ENCODE data around the gene XRN2. TPM values are rescaled to one million over a fixed set of nuclear protein-coding genes. Genes with fewer than 3 reads are reported as not detected.
A peak's percentile ranks its signal among the peaks of the same experiment; 100 is the strongest.
"Not testable (repeated sequence)": the region's sequence is repeated elsewhere in the genome, so short reads cannot be mapped to it uniquely, and the experiment has no call there.

The XRN2 gene
- total RNA-seq, 2 donors from 2014 or later = 77.9 to 81.8 TPM

DNA sequence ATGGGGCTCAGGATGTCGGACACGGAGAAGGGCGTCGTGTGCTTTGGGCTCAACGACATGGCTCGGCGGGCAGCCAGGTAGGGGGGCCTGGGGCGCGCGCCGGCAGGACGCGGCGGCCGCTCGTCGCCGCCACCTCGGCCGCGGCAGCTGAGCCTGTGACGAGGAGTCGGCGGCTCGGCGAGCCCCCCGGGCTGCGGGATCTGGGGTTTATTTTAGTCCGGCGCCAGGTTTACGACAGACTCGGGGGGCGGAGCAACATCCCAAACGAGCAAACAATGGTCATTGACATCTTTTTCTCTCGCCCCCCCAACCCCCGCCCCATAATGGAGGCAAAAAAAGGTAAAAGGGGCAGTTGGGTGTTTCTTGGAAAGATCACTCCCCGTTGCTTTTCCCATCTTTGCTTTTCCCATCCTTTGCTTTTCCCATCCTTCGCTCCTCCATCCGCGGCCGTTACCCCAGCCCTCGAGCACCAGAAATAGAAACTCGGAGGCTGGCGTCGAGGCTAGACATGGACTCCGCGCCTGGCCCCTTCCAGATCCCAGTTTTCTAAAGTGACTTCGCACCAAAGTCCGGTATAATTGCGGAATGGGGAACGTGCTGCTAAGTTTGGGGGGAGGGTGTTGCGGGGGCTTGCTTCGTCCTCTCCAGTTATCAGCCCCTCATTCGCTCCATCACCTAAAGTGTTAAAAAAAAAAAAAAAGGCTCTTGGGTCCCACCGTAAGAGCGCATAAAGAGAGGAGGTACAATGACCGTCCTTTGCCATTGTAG is 94.4 kb downstream of the XRN2 start, which contains the start of gene NKX2-4:
NKX2-4 (minus strand) TSS at position 186 of the 768 bp plus-strand sequence; CDS start at position 59, 127 bp downstream.
- no peaks in the 10 kb centered on the region for H3K9me3 Mint-ChIP-seq
- no peak for ATAC-seq (replicated peaks in 1 of 2)
- no peak for DNase-seq
- peaks cover 73% of the 10 kb centered on the region for H3K27me3 Mint-ChIP-seq (ENCODE audit: low read depth)
- H3K4me1 Mint-ChIP-seq (ENCODE audit: low read depth) = peaks cover 18% of the 10 kb centered on the region
- peaks cover 0 to 4% of the 10 kb centered on the region in 2 donors for H3K36me3 Mint-ChIP-seq (ENCODE audit: insufficient read depth in 2 of 2)
- peak within 1 kb of the TSS; percentile 66 to 69 for H3K4me3 Mint-ChIP-seq
- H3K27ac Mint-ChIP-seq = peak within 1 kb of the TSS; percentile 60

DNA sequence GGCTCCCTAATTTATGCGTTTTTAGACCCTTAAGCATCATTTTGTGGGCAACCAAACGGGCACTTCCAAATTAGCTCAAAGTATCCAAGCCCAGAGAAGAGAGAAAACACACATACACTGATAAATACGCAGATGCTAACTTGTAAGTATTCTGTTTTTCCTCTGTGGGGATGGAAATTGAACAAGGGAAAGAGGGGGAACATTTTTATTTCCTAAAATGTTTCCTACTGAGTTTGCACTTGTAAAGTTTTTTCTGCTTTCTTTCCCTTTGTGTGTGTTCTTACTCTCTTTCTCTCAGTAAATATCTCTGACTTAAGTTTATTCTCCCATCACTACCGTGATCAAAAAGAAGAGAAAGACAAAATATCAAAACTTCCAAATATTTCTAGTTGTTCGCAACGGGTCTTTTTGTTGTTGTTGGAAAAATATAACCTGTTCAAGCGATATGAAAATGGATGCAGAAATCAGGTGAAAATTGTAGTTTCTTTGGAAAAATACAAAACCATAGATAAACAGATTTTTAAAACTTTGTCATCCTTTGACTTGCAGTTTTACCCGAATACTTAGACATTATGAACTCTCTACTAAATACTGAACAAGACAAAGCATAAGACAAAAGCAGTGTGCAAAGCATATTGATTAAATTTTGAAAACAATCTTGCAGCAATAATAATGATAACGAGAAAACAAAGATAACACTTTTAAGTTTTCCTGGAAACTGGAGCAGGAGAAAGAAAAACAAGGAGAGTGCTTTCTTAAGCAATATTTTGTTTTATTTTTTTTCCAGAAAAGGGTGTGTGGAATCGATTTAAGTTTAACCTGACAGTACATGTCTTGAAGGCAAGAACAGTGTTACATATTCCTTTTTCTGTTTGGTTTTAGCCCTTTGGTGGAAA is 95.2 kb downstream of the XRN2 start:
- Mint-ChIP-seq H3K4me1 (ENCODE audit: low read depth) (peaks cover 10% of the 10 kb centered on the region), H3K36me3 (ENCODE audit: insufficient read depth in 2 of 2) (peaks cover 0 to 4% of the 10 kb centered on the region in 2 donors), H3K9me3 (no peaks in the 10 kb centered on the region), H3K4me3 (peak overlapping the region; percentile 64 to 69), H3K27me3 (ENCODE audit: low read depth) (peaks cover 71% of the 10 kb centered on the region), H3K27ac (peak overlapping the region; percentile 60)
- DNase-seq (no peak), ATAC-seq (replicated peaks in 1 of 2) (no peak)

DNA sequence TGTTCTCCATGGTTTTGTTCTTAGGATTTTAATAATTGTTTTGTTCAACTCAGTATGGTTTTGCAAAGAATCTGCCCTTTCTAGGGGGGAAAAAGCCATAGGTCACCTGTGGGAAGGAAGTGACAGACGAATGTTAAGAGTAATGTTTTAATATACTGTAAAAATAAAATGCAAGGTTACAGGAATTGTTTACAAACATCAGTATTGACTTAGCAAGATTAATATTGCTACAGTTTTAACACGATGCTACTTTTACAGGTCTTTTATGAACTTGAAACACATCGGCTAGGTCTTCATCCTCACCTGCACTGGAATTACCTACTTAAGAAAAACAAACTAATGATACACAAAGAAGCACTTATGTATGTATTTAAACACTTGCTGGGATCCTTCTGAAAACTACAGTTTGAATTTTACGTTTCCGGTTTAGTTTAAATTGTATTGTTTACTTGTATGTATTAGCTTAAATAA is 95.9 kb downstream of the XRN2 start:
- no peak for DNase-seq
- Mint-ChIP-seq H3K27ac (no peak overlapping the region), H3K4me1 (ENCODE audit: low read depth) (peaks cover 7% of the 10 kb centered on the region), H3K9me3 (no peaks in the 10 kb centered on the region), H3K4me3 (no peak overlapping the region), H3K27me3 (ENCODE audit: low read depth) (peaks cover 71% of the 10 kb centered on the region), H3K36me3 (ENCODE audit: insufficient read depth in 2 of 2) (peaks cover 0 to 4% of the 10 kb centered on the region in 2 donors)
- no peak for ATAC-seq (replicated peaks in 1 of 2)

DNA sequence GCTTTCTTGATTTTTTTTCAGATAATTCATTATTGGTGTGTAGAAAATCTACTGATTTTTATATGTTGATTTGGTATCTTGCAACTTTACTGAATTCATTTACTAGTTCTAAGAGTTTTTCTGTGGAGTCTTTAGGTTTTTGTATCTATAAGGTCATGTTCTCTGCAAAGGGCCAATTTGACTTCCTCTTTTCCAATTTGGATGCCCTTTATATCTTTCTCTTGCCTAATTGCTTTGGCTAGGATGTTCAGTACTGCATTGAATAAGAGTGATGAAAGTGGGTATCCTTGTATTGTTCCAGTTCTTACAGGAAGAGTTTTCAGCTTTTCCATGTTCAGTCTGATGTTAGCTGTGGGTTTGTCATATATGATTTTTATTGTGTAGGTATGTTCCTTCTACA is 108.6 kb downstream of the XRN2 start:
- Mint-ChIP-seq H3K27ac (no peak overlapping the region), H3K27me3 (ENCODE audit: low read depth) (peaks cover 69% of the 10 kb centered on the region), H3K4me1 (ENCODE audit: low read depth) (no peaks in the 10 kb centered on the region), H3K4me3 (no peak overlapping the region), H3K36me3 (ENCODE audit: insufficient read depth in 2 of 2) (peaks cover 5 to 7% of the 10 kb centered on the region in 2 donors), H3K9me3 (peaks cover 6 to 8% of the 10 kb centered on the region in 2 donors)
- no peak for ATAC-seq (replicated peaks in 1 of 2)
- no peak for DNase-seq

DNA sequence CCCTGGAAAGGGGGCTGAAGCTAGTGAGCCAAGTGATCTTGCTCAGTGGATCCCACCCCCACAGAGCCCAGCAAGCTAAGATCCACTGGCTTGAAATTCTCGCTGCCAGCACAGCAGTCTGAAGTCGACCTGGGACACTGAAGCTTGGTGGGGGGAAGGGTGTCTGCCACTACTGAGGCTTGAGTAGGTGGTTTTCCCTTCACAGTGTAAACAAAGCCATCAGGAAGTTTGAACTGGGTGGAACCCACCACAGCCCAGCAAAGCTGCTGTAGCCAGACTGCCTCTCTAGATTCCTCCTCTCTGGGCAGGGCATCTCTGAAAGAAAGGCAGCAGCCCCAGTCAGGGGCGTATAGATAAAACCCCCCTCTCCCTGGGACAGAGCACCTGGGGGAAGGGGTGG is 110.9 kb downstream of the XRN2 start:
- ATAC-seq (replicated peaks in 1 of 2); DNase-seq; H3K4me3 Mint-ChIP-seq; H3K4me1 Mint-ChIP-seq (ENCODE audit: low read depth); H3K36me3 Mint-ChIP-seq (ENCODE audit: insufficient read depth in 2 of 2); H3K27ac Mint-ChIP-seq; H3K9me3 Mint-ChIP-seq: not testable (repeated sequence)
- H3K27me3 Mint-ChIP-seq (ENCODE audit: low read depth) = peaks cover 72% of the 10 kb centered on the region

DNA sequence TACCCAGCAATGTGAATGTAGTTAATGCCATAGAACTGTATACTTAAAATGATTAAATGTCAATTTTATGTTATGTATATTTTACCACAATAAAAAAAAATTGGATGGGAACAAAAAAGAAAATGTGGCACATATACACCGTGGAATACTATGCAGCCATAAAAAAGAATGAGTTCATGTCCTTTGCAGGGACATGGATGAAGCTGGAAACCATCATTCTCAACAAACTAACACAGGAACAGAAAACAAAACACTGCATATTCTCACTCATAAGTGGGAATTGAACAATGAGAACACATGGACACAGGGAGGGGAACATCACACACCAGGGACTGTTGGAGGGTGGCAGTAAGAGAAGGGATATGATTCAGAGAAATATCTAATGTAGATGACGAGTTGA is 116.0 kb downstream of the XRN2 start:
- Mint-ChIP-seq H3K36me3 (ENCODE audit: insufficient read depth in 2 of 2) (peaks cover 4 to 11% of the 10 kb centered on the region in 2 donors), H3K27me3 (ENCODE audit: low read depth) (peaks cover 38% of the 10 kb centered on the region), H3K9me3 (peaks cover 5 to 18% of the 10 kb centered on the region in 2 donors)
- H3K4me3 Mint-ChIP-seq; H3K27ac Mint-ChIP-seq; DNase-seq; H3K4me1 Mint-ChIP-seq (ENCODE audit: low read depth); ATAC-seq (replicated peaks in 1 of 2): not testable (repeated sequence)

DNA sequence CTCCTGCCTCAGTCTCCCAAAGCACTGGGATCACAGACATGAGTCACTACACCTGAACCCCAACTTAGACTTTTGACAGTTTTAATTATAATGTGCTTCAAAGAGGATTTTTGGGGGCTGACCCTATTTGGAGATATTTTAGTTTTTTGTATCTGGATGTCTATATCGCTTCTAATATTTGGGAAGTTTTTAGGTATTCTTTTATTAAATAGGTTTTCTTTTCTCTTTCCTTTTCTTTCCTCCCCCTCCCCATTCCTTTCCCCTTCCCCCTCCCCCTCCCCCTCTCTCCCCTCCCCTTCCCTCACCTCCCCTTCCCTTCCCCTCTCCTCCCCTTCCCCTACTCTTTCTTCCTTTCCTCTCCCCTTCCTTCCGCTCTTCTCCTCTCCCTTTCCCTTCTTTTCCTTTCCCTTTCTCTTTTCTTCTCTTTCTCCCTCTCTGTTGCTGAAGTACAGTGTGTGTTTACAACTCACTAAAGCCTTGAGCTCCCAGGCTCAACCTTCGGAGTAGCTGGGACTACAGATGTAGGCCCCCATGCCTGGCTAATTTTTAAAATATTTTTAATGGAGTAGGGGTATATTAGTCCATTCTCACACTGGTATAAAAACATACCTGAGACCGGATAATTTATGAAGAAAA is 118.6 kb downstream of the XRN2 start:
- ATAC-seq (replicated peaks in 1 of 2) = no peak
- H3K4me1 Mint-ChIP-seq (ENCODE audit: low read depth) = no peaks in the 10 kb centered on the region
- H3K9me3 Mint-ChIP-seq = peaks cover 3 to 24% of the 10 kb centered on the region in 2 donors
- H3K27me3 Mint-ChIP-seq (ENCODE audit: low read depth) = peaks cover 14% of the 10 kb centered on the region
- H3K36me3 Mint-ChIP-seq (ENCODE audit: insufficient read depth in 2 of 2) = peaks cover 4 to 12% of the 10 kb centered on the region in 2 donors
- DNase-seq = no peak
- H3K4me3 Mint-ChIP-seq = no peak overlapping the region
- no peak overlapping the region for H3K27ac Mint-ChIP-seq

DNA sequence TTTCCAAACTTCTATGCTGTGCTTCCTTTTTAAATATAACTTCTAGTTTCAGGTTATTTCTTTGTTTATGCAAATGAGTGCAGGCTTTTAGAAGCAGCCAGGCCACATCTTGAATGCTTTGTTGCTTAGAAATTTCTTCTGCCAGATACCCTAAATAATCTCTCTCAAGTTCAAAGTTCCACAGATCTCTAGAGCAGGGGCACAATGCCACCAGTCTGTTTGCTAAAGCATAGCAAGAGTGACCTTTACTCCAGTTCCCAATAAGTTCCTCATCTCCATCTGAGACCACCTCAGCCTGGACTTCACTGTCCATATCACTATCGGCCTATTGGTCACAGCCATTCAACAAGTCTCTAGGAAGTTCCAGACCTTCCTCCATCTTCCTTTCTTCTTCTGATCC is 120.6 kb downstream of the XRN2 start:
- H3K9me3 Mint-ChIP-seq = peaks cover 3 to 23% of the 10 kb centered on the region in 2 donors
- not testable (repeated sequence) for DNase-seq; H3K27ac Mint-ChIP-seq; H3K27me3 Mint-ChIP-seq (ENCODE audit: low read depth); H3K4me3 Mint-ChIP-seq; H3K4me1 Mint-ChIP-seq (ENCODE audit: low read depth); ATAC-seq (replicated peaks in 1 of 2)
- H3K36me3 Mint-ChIP-seq (ENCODE audit: insufficient read depth in 2 of 2) = peaks cover 4 to 12% of the 10 kb centered on the region in 2 donors

DNA sequence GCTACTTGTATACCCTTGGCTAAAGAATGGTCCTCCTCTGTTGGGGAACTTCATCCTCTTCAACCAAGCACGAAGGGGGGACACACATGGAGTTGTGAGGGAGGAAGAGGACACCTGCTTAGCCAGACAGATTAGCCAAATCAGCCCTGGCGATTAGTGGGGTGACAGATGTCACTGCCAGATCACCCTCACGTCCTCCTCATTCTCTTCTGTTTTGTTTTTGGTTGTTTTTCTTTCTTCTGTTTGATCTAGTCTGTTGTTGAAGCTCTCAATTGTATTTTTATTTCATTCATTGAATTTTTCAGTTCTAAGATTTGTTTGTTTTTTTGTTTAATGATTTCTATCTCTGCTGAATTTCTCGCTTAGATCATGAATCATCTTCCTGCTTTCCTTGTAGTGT is 121.7 kb downstream of the XRN2 start:
- H3K36me3 Mint-ChIP-seq (ENCODE audit: insufficient read depth in 2 of 2) = peaks cover 4 to 12% of the 10 kb centered on the region in 2 donors
- no peak overlapping the region for H3K27ac Mint-ChIP-seq
- ATAC-seq (replicated peaks in 1 of 2) (no peak), DNase-seq (no peak)
- H3K4me1 Mint-ChIP-seq (ENCODE audit: low read depth) = no peaks in the 10 kb centered on the region
- H3K9me3 Mint-ChIP-seq = peaks cover 3 to 21% of the 10 kb centered on the region in 2 donors
- peaks cover 2% of the 10 kb centered on the region for H3K27me3 Mint-ChIP-seq (ENCODE audit: low read depth)
- H3K4me3 Mint-ChIP-seq = no peak overlapping the region

DNA sequence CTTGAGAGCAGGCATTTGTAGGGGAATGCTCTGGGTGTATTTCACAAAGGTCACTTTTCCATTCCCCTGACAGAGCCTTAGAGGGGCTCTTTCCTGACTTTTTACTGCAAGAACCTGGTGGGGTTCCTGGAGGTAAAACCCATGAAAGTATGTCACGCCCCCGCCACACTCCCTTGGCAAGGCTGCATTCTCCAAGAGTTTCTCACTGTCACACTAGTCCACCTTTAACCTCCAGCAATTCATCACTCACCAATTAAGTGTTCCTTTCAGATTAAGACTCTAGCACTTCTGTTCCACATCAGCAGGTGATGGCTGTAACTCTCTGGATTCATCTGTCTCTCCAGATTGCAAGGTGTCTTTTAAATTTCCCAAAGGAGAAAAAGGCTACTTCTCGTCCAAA is 126.9 kb downstream of the XRN2 start:
- H3K36me3 Mint-ChIP-seq (ENCODE audit: insufficient read depth in 2 of 2) = peaks cover under 1 to 1% of the 10 kb centered on the region in 2 donors
- no peak overlapping the region for H3K27ac Mint-ChIP-seq
- peaks cover 0 to 6% of the 10 kb centered on the region in 2 donors for H3K9me3 Mint-ChIP-seq
- H3K27me3 Mint-ChIP-seq (ENCODE audit: low read depth) = peaks cover 36% of the 10 kb centered on the region
- DNase-seq (no peak), ATAC-seq (replicated peaks in 1 of 2) (no peak)
- H3K4me3 Mint-ChIP-seq = no peak overlapping the region
- H3K4me1 Mint-ChIP-seq (ENCODE audit: low read depth) = no peaks in the 10 kb centered on the region

DNA sequence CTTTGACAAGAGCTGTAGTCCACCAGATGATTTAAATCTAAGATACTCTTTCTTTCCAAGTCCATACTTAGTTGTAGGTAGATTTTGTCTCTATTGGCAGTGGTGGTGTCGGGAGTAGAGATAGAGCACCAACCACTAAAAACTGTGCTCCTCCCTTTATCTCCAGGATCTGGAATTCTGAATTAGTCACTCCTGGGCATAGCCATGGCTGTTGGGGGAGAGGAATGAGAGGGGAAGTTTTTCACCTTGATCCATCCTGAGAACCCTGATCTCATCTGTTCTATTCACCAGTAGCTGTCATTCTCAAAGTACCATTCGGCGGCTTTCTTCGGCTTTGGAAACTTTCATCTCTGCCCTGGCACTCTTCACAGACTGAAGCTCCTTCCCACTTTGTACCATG is 129.8 kb downstream of the XRN2 start:
- ATAC-seq (replicated peaks in 1 of 2) = no peak
- no peak overlapping the region for H3K4me3 Mint-ChIP-seq
- peaks cover 54% of the 10 kb centered on the region for H3K27me3 Mint-ChIP-seq (ENCODE audit: low read depth)
- no peaks in the 10 kb centered on the region for H3K4me1 Mint-ChIP-seq (ENCODE audit: low read depth)
- no peak overlapping the region for H3K27ac Mint-ChIP-seq
- H3K9me3 Mint-ChIP-seq = no peaks in the 10 kb centered on the region
- DNase-seq = no peak
- no peaks in the 10 kb centered on the region for H3K36me3 Mint-ChIP-seq (ENCODE audit: insufficient read depth in 2 of 2)

DNA sequence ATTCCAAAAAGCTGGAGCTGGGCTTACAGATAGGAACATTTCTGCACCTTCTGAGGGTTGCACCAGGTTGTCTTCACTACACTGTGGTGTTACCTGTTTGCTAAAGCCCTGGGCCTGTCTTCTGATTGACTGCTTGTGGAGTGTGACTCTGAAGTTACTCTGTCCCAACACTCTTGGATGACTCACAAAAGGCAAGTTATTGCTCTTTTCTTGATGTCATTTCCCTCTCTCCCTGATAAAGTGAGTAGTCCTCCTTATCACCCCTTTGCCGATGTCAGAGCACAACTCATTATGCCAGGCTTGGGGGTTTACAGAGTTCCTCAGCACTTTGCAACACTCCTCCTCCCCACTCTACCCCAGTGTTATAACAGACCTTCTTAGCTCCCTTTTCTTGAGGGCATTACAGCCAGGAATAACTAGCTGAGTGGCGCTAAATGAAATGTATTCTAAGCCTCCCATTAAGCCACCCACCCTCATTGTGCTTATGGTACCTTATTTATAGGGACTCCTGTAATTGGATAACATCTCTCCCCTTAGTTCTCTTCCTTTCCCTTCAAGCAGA is 130.3 kb downstream of the XRN2 start:
- Mint-ChIP-seq H3K27ac (no peak overlapping the region), H3K4me3 (no peak overlapping the region), H3K27me3 (ENCODE audit: low read depth) (peaks cover 54% of the 10 kb centered on the region), H3K9me3 (no peaks in the 10 kb centered on the region), H3K4me1 (ENCODE audit: low read depth) (no peaks in the 10 kb centered on the region), H3K36me3 (ENCODE audit: insufficient read depth in 2 of 2) (no peaks in the 10 kb centered on the region)
- no peak for DNase-seq
- ATAC-seq (replicated peaks in 1 of 2) = peak in 1 of 2 donors; percentile 54
